Endothelial cell of umbilical vein (primary cell): Measurements from ENCODE around the gene SEMG1. TPM values are rescaled to one million over a fixed set of nuclear protein-coding genes. Genes with fewer than 3 reads are reported as not detected.

ENCODE experiments used
- BruUV-seq: library from RNA; stranded (reverse); fragments of 400-500 nt; replicated peaks from 2 replicates; lab custom pipeline; 2021; lab: Mats Ljungman, UMichigan
- CTCF ChIA-PET: fragments of 300-600, 350-600 bp; sonication (Branson Sonifier 250); formaldehyde crosslinking; loops from one replicate; lab custom pipeline; 2021; ENCODE audit warnings: antibody characterized with exemption, inconsistent platforms; lab: Charles Lee
- POLR2A ChIA-PET: fragments of 300-600, 350-600 bp; sonication (Branson Sonifier 250); formaldehyde crosslinking; loops from one replicate; lab custom pipeline; 2021; ENCODE audit warnings: antibody characterized with exemption, inconsistent platforms; lab: Charles Lee
- DNase-seq: peaks from one replicate; pipeline ENCODE4 v3.0.0-alpha.2; 2011; ENCODE audit warnings: low read depth, low spot score
- FAIRE-seq: peaks from 2 replicates; lab custom pipeline; 2011; peaks lifted over from hg19 to GRCh38; lab: Jason Lieb, UNC
- H2AFZ ChIP-seq: 2 replicates; pipeline ENCODE4 v1.6.0; 2012; ENCODE audit warnings: low read depth, low read length, control low read depth, inconsistent platforms
- H3K27ac ChIP-seq: 2 replicates; pipeline ENCODE4 v1.5.1; 2011; ENCODE audit warnings: low read depth, mild to moderate bottlenecking, control low read depth, low read length, moderate library complexity; ENCODE audit not compliant: insufficient read depth
- H3K27me3 ChIP-seq, 2 experiments: 2 replicates each; pipeline versions ENCODE4 v1.6.0 to v1.6.1; 2011; ENCODE audit warnings: low read length in 2 of 2, mixed read lengths in 1 of 2; ENCODE audit not compliant: control insufficient read depth in 2 of 2, insufficient read depth in 2 of 2
- H3K36me3 ChIP-seq, 2 experiments: 2 replicates in 1 of 2; 3 replicates in 1 of 2; pipeline ENCODE4 v1.5.1; 2011; ENCODE audit warnings: low read length in 2 of 2, mild to moderate bottlenecking in 1 of 2, moderate library complexity in 1 of 2; ENCODE audit not compliant: control insufficient read depth in 2 of 2, insufficient read depth in 2 of 2; ENCODE audit errors: extremely low read depth in 1 of 2
- H3K4me1 ChIP-seq: 3 replicates; pipeline ENCODE4 v1.5.1; 2011; ENCODE audit warnings: mild to moderate bottlenecking, low read length; ENCODE audit not compliant: control insufficient read depth, insufficient read depth; ENCODE audit errors: extremely low read depth
- H3K4me2 ChIP-seq: 2 replicates; pipeline ENCODE4 v1.6.1; 2011; ENCODE audit warnings: low read length, control low read depth, mixed read lengths; ENCODE audit not compliant: insufficient read depth
- H3K4me3 ChIP-seq, 3 experiments: fragments of 200-600 bp in 1 of 3; sonication (generic), shearing (Covaris generic) in 1 of 3; replicated peaks in 1 of 3; 2 replicates each; pipeline ENCODE4 v1.5.1; 2011 to 2016; ENCODE audit warnings: control low read depth in 3 of 3, low read length in 3 of 3, mild to moderate bottlenecking in 2 of 3, inconsistent platforms in 1 of 3, low read depth in 1 of 3, moderate library complexity in 1 of 3; ENCODE audit not compliant: insufficient read depth in 1 of 3
- H3K79me2 ChIP-seq: 2 replicates; pipeline ENCODE4 v1.6.0; 2012; ENCODE audit warnings: low read length, inconsistent platforms; ENCODE audit not compliant: control insufficient read depth, insufficient read depth
- H3K9ac ChIP-seq: replicated peaks from 2 replicates; pipeline ENCODE3; 2011; ENCODE audit warnings: low read length, control low read depth; ENCODE audit not compliant: insufficient read depth; ENCODE audit errors: extremely low read depth
- H3K9me1 ChIP-seq: replicated peaks from 3 replicates; pipeline ENCODE4 v1.6.0; 2011; ENCODE audit warnings: mild to moderate bottlenecking, low read length; ENCODE audit not compliant: control insufficient read depth, insufficient read depth; ENCODE audit errors: extremely low read depth
- H3K9me3 ChIP-seq: replicated peaks from 2 replicates; pipeline ENCODE4 v1.5.1; 2012; ENCODE audit warnings: low read length, inconsistent platforms; ENCODE audit not compliant: control insufficient read depth, insufficient read depth
- H4K20me1 ChIP-seq: replicated peaks from 2 replicates; pipeline ENCODE3; 2011; ENCODE audit warnings: mild to moderate bottlenecking, low read length; ENCODE audit not compliant: control insufficient read depth, insufficient read depth; ENCODE audit errors: extremely low read depth
- CTCF ChIP-seq, 2 donors: IDR thresholded peaks; 1 replicate in 1 of 2; 2 replicates in 1 of 2; pipeline ENCODE4 v1.5.1; 2011; ENCODE audit warnings: low read length in 2 of 2, mild to moderate bottlenecking in 2 of 2, moderate library complexity in 2 of 2, control low read depth in 1 of 2, inconsistent platforms in 1 of 2, low read depth in 1 of 2; ENCODE audit not compliant: insufficient read depth in 1 of 2; ENCODE audit errors: extremely low read depth in 1 of 2
- EZH2 ChIP-seq: IDR thresholded peaks from 2 replicates; pipeline ENCODE4 v1.6.1; 2012; ENCODE audit warnings: borderline replicate concordance, low read depth, mild to moderate bottlenecking, moderate library complexity, low read length, inconsistent platforms; ENCODE audit not compliant: severe bottlenecking
- FOS ChIP-seq: IDR thresholded peaks from 2 replicates; pipeline ENCODE4 v1.6.1; 2011; ENCODE audit warnings: mild to moderate bottlenecking, low read length, moderate library complexity, borderline replicate concordance; ENCODE audit not compliant: insufficient read depth
- GATA2 ChIP-seq: IDR thresholded peaks from 2 replicates; pipeline ENCODE4 v1.7.0; 2011; ENCODE audit warnings: low read depth, mild to moderate bottlenecking, moderate library complexity, mixed read lengths, low read length; ENCODE audit not compliant: insufficient read length, insufficient read depth
- JUN ChIP-seq: IDR thresholded peaks from 2 replicates; pipeline ENCODE4 v1.6.1; 2011; ENCODE audit warnings: borderline replicate concordance, low read depth; ENCODE audit not compliant: insufficient read length, insufficient read depth
- MAX ChIP-seq: IDR thresholded peaks from 2 replicates; pipeline ENCODE4 v1.6.1; 2011; ENCODE audit not compliant: insufficient read depth, insufficient read length
- MYC ChIP-seq: IDR thresholded peaks from one replicate; pipeline ENCODE4 v1.6.1; 2011; ENCODE audit warnings: mild to moderate bottlenecking, low read depth, low read length
- POLR2A ChIP-seq: IDR thresholded peaks from 2 replicates; pipeline ENCODE4 v1.6.1; 2012; ENCODE audit warnings: low read depth, mild to moderate bottlenecking, control low read depth, low read length
- POLR2AphosphoS5 ChIP-seq: IDR thresholded peaks from 2 replicates; pipeline ENCODE4 v1.6.1; 2012; ENCODE audit warnings: low read depth, mild to moderate bottlenecking, control low read depth, low read length, moderate library complexity; ENCODE audit not compliant: insufficient read depth
- dilution Hi-C: fragments of 300-500 bp; cut with MboI; formaldehyde crosslinking; loops from one replicate; pipeline ENCODE4 v1.15.0; 2019; ENCODE audit warnings: low sequenced_read_pairs; ENCODE audit not compliant: extremely low pct_ligation_motif_present
- intact Hi-C: fragments of 100-400 bp; cut with micrococcal nuclease; formaldehyde crosslinking; loops from one replicate; pipeline ENCODE4 v1.10.0; 2022
- polyA plus RNA-seq, 4 experiments: library from polyadenylated mRNA; depleted of rRNA in 3 of 4; stranded (reverse) in 3 of 4; unstranded in 1 of 4; fragments of >200 nt; gene quantifications; 2 replicates each; pipeline versions ENCODE4 v1.2.1 to v1.2.3, GENCODE V29; 2011 to 2012; ENCODE audit warnings: missing spikeins in 1 of 4
- total RNA-seq: library from RNA; stranded (reverse); gene quantifications from 2 replicates; pipeline ENCODE4 v1.2.3, GENCODE V29; 2021

SEMG1 gene
- total and polyA plus RNA-seq, 2 donors (not counting 3 experiments of a cell fraction or from before 2014, with no cell fraction given), result not detected

- Histone ChIP-seq H3K4me3 (no peak overlapping the region), H3K9me1 (no peaks in the 10 kb centered on the region), H2AFZ (no peak overlapping the region), H3K4me1 (no peaks in the 10 kb centered on the region), H4K20me1 (no peaks in the 10 kb centered on the region), H3K27ac (no peak overlapping the region), H3K36me3 (no peaks in the 10 kb centered on the region), H3K27me3 (peaks cover 0 to 2% of the 10 kb centered on the region in 2 experiments), H3K4me2 (no peak overlapping the region), H3K9me3 (no peaks in the 10 kb centered on the region), H3K9ac (no peak overlapping the region), H3K79me2 (no peaks in the 10 kb centered on the region)
- dilution Hi-C loops, result no loop called here
- FAIRE-seq (no peak), DNase-seq (no peak)
- ChIA-PET POLR2A (no interaction called here), CTCF (interaction anchor here (0.9 to 1.6 kb wide), 2 partner anchors 9 to 51 kb away, joined by 3 read pairs; no protein-coding TSS in a partner anchor)
- BruUV-seq, result no TSS peak
- no peak for TF ChIP-seq POLR2A
- no peak for TF ChIP-seq POLR2AphosphoS5
- TF ChIP-seq JUN, result no peak
- TF ChIP-seq MYC, result no peak
- no peak for TF ChIP-seq GATA2
- TF ChIP-seq CTCF (IDR thresholded peaks at IDR 0.05; ENCODE audit: extremely low read depth in 1 of 2, insufficient read depth in 1 of 2, low read depth in 1 of 2, low read length in 2 of 2), result no peak
- TF ChIP-seq FOS, result no peak
- no peak for TF ChIP-seq MAX
- no peak for TF ChIP-seq EZH2
- intact Hi-C loops, result no loop called here
These were observed 43.6 kb upstream of the SEMG1 start for GRCh38 chr20:45163083-45163803.
